CD4-positive, alpha-beta T cell treated with Interferon gamma for 1 hour (primary cell): ENCODE measurements around the gene DOK6.

ENCODE experiments used
- DNase-seq: peaks from one replicate; pipeline ENCODE4 v3.0.0-alpha.2; 2020

DOK6 gene

DNA sequence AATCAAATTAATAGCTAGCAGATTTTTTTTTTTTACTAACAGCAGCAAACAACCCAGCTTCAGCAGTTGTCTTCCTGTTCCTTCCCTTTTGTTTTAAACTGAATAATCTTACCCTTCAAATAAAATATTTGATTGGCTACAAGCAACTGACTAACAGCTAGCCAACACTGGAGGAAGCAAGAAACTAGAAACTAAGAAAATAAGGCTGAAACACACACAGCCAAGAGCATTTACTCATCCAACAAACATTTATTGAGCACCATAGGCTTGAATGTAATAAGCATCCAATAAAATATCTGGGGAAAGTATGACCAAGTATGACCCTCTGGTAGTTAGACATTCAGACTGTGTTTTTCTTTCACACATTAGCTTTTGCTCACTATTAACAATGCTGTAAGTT lies 357.8 kb downstream of the DOK6 start:
- no peak for DNase-seq

DNA sequence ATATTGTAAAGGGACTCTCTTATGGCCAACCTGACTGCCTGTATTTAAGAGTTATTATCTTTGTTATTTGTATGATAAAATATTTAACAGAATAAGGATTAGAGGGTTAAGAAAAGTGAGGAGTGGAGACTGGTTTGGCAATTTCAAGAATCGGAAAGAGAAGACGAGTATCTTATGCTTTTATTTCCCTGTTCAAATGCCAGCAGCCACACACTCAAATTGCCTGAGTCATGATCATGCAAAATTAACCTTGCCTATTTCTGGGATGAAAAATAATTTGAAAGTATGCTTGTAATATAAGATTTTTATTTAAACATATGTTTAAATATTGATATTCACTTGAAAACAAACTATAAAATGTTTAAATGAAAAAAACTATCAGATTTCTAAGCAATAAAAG lies 358.4 kb downstream of the DOK6 start:
- DNase-seq = no peak

GRCh38 chr18:69763002-69763401 lies 362.3 kb downstream of the DOK6 start:
- DNase-seq = no peak

GRCh38 chr18:69763821-69764220 lies 363.1 kb downstream of the DOK6 start:
- DNase-seq = no peak

GRCh38 chr18:69770238-69770637 lies 369.6 kb downstream of the DOK6 start:
- no peak for DNase-seq

- DNase-seq = no peak
These were observed 374.1 kb downstream of the DOK6 start for GRCh38 chr18:69774831-69775230.

DNA sequence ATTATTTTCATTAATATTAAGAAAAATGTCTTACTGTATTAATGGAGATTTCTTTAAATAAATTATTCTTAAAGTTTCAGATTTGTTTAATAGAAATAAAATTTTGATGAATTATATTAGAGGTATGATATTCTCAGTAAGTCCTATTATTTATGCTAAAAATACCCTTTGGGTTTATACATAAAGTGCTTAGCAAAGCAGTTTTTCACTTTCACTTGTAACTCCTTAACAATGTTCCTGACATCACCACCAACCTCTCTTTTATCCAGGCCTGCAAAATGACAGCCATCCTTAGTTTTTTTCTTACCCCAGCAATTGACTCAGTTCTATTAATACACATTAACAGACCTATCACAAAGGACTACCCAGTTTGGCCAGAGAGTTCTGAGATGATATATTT lies 376.6 kb downstream of the DOK6 start:
- no peak for DNase-seq

- no peak for DNase-seq
These were observed 378.0 kb downstream of the DOK6 start for GRCh38 chr18:69778680-69779079.

DNA sequence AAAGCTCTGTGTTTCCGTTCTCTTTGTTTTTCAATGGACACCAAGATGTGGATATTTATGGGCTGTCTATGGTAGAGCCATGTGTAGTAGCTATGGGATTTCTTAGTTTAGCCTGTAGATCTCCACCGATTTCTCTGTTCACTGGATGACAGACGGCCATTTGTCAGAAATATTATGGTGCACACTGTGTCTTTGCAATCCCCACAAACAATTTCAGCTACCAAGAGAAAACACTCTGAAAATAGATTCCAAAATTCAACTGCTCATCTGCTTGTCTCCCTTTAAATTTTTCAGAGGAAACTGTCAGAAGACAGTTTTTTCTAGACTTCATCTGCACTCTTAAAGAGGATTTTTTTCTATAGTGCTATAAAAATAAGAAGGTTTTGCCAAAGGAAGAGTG lies 380.2 kb downstream of the DOK6 start:
- DNase-seq = no peak

DNA sequence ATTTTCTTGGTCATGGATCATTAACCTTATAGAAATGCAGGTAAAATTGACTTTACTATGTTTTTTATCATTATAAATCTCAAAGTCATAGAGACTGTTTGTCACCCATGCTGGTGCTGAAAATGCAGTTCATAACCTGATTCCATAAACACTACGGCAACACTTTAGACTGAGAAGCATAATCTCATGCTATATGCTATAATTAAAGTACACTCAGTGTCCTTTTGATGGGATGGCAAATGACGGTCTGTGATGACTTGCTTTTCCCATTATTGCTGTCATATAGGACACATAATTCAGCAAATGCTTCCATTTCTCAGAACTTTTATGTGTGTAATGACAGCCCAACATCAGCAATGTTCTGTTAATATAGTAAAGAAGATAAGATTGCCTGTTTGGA lies 384.1 kb downstream of the DOK6 start:
- DNase-seq = no peak

- DNase-seq = no peak
These were observed 384.8 kb downstream of the DOK6 start for GRCh38 chr18:69785466-69785865.

DNA sequence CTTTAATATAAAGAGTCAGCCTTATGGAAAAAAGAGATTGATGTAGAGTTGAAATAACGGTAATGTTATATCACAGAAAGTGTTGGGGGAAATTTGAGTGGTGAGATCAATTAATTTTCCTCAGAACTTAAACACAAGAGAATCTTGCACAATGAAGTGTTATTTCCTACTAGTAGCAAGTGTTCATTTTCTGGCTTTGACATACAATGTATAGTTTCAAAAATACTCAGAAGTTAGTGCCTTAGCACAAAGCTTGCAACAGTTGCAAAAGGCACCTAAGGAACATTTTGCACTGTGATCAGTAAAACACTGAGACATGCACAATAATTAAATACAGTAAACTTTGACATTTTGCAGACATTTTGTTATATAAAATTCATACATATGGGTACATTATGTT lies 385.7 kb downstream of the DOK6 start:
- DNase-seq = no peak

GRCh38 chr18:69787825-69788547 lies 387.3 kb downstream of the DOK6 start:
- no peak for DNase-seq

DNA sequence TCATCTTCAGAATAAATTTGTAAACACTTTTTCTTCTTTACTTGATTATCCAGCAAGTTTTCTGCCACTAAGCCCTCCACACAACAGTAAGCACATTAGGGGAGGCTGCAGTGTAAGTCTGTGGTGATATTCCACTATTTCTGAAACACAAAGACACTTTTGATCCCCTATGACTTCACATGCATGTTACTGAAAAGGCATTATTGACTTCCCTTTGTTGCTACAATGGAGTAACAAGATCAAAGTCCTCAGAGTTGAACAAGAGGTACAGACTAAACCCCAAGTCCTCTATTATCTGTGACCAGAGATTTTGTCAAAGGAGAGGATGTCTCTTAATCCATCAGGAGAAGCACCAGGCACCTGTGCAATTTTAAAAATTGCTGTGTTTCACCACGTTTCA lies 389.1 kb downstream of the DOK6 start:
- DNase-seq = no peak

GRCh38 chr18:69790649-69791048 lies 390.0 kb downstream of the DOK6 start:
- no peak for DNase-seq

DNA sequence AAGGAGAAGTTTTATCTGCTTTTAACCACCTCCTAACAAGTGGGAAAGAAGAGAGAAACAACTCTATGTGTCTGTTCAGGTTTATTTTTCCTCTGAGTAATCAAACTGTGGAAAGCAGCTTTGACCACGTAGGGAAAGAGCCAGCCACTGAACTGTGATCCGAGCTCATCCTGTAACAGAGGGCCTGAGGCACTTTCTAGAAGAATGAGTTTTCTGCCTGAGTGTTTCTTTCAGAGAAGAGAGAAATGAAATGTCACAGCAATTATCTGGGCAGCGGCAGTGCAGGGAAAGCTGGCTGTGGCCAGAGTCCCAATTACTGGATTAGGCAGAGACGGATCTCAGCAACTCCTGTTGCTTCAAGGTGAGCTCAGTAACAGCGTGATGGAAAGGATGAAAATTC lies 395.1 kb downstream of the DOK6 start:
- DNase-seq = no peak

DNA sequence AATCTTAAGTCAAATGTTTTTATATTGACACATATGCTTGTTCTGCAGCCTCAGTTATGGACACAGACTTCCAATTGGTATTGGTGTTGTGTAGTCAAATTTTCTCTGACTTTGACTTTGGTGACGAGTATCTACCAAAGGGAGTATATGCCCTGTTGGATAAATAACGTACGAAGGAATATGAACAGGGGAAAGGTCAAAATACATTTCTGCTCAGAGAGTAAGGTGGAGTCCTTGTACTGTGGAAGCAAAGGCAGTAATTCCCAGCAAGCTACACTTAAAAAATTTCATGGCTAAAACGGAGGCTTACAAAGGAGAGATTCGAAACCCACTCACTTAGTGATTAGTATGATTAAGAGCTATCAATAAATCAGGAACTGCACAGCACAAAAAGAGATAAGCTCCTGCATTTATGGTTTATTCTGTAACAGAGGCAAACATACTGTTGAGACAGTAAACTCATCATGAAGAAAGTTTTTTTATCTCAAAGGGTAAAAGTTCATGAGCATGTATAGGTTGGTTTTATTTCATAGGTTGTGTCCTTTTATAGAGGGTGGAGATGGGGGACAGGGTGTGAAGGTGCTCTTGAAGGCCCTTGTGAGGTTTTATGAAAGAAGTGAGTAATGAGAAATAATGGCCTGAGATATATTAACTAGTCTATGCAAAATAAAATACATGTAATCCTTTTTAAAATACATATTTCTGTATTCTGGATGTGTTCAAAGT lies 404.3 kb downstream of the DOK6 start:
- no peak for DNase-seq

GRCh38 chr18:69808399-69808798 lies 407.7 kb downstream of the DOK6 start:
- no peak for DNase-seq

- no peak for DNase-seq
These were observed 412.9 kb downstream of the DOK6 start for GRCh38 chr18:69813559-69813958.

DNA sequence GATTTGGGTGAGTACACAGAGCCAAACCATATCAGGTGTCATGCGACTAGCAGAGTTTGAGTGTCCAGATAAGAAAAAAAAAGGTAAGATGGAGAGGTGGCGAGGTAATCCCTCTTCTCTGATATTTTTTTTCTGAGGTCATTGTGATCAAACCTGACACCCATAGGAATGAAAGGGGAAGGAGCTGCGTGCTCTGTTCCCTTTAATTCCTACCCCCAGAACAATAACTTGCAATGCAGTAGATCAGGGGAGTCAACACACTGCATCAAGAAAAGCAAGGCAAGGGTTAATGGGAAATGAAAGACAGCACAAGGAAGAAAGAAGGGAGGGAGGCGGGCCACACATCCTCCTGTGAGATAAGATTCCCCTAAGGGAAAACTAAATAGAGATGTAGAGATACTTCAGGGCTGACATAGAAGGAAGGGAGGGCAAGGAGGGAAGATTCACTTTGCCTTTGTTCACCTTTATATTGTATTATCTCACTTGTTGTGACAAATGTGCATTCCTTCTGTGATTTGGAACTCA lies 414.2 kb downstream of the DOK6 start:
- no peak for DNase-seq

GRCh38 chr18:69817335-69817940 lies 416.8 kb downstream of the DOK6 start:
- DNase-seq = no peak

DNA sequence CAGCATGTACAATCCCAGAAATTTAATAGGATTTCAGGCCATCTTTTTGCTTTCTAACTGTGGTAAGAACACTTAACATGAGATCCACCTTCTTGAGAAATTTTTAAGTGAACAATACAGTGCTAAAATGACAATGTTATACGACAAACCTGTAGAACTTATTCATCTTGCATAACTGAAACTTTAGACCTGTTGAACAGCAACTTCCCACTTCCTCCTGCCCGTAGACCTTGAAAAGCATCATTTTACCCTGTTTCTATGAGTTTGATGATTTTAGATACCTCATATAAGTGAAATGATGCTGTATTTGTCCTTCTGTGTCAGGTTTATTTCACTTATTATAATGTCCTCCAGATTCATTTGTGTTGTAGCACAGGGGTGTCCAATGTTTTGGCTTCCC lies 418.8 kb downstream of the DOK6 start:
- DNase-seq = no peak

DNA sequence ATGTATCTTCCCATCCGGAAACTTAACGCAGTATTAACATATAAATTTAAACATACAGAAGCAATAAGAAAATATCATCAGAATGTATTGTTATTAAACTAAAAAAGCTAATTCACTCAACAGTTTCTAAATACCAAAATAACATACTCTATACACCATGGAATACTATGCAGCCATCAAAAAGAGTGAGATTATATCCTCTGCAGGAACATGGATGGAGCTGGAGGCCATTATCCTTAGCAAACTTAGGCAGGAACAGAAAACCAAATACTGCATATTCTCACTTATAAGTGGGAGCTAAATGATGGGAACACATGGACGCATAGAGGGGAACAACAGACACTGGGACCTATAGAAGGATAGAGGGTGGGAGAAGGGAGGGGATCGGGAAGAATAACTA lies 419.9 kb downstream of the DOK6 start:
- DNase-seq = no peak

DNA sequence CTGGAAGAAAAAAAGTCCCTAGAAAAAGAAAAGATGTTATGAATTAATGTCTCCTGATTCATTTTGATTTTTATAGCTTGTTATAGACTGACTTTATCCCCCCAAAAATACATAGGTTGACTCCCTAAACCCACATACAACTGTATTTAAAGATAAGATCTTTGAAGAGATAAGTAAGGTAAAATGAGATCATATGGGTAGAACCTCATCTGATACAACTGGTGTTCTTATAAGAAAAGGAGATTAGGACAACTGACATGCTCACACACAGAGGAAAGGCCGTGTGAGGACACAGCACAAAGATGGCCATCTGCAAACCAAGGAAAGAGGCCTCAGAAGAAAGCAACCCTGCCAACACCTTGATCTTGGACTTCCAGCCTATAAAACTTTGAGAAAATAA lies 429.5 kb downstream of the DOK6 start:
- DNase-seq = no peak
